NCI-H524 treated with DMSO at 0.1 percent for 48 hours (cell line): ENCODE data around the gene ITPKB.

Source experiments
- DNase-seq: peaks from one replicate; lab custom pipeline; 2025; lab: John Stamatoyannopoulos, UW

The ITPKB gene

DNA sequence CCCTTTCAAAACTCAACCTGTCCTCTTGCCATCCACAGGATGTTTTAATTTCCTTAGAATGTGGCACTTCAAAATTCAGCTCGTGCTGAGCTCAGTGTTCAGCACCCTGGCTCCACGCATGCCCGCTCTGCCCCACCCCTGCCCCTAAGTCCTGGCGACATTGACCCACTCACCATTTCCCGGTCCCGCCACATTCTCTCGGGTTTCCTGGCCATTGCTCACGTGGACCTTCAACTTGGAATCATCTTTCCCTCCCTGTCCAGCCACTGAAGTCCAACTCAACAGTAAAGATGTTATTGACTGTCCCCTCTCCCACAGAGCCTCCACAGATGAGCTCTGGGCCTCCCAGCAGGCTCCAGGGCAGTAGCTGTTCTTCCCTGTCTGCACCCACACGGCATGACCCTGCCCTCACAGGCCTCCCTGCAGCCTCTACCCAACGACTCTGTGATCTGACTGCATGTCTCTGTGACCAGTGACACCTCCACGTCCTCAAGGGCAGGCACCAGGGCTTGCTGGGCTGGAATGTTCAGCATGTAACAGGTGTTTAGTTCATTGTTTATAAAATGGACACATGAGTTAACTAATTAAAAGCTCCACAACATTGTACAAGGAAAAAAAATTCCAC, 53.8 kb downstream of the ITPKB start:
- DNase-seq, result no peak

DNA sequence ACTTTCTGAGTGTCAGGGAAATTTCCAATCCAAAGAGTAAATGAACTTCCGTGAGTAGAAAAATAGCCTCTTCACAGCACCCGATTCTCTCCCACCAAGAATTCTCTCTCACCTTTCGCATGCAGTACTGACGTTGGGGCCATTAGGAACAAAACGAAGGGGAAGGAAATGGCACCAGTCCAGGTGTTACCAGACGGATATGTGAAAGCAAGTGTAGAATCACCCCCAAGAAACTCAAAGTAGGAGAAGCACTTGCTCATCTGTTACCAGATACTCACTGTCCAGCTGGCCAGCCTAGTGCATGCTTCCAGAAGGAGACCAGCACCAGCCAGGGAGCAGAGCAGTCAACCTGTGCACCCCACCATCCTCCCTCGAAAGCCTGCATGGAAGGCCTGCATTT, 55.1 kb downstream of the ITPKB start:
- DNase-seq, result no peak

- no peak for DNase-seq
Observed at GRCh38 chr1:226682871-226683814, 55.9 kb downstream of the ITPKB start.

- no peak for DNase-seq
Observed at GRCh38 chr1:226681652-226682493, 57.2 kb downstream of the ITPKB start.

DNA sequence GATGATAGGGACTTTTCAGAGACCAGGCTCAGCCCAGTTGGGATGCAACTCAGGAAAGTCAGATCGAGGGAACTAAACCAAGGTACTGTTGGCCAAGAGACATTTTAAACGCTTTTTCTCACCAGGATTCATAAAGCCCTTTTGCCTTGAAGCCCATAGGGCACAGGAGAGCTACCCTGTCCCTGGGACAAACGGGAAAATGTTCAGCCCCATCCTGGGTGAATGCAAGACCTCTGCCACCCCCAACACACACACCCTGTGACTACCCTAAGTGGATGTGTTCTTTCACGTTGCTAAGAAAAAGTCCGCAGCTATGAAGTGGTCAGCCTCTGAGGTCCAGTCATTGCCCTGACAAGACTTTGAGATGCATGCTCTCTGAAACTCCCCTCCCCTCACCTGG, 58.4 kb downstream of the ITPKB start:
- no peak for DNase-seq

DNA sequence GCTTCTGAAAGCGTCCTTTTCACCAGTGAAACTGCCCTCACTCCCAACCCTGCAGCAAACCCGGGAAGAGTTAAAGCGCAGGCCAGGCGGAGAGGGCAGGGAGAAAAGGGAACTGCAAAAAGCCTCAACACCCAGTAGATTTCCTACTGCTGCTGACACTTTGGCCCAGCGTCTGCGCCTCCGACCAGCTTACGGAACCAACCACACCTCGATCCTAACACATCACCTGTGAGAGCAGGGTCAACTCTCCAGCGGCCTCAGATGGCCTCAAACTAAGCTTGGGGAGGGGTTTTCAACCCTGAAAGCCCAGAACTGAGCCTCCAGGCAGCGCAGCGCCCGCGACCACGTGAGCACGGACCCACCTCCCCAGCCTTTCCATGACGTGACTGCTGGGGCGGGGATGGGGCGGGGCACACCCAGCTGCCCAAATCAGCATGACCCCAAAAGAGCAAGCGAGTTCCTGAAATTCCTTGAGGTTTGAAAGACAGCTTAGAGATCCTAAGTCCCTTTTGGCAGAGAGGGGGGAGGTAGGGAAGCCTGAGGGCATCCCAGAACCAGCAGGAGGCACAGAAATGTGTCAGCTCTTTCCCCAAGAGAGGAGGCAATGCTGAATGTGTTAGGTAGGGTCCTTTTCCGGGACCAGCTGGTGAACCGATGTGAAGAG, 59.1 kb downstream of the ITPKB start:
- DNase-seq, result no peak

DNA sequence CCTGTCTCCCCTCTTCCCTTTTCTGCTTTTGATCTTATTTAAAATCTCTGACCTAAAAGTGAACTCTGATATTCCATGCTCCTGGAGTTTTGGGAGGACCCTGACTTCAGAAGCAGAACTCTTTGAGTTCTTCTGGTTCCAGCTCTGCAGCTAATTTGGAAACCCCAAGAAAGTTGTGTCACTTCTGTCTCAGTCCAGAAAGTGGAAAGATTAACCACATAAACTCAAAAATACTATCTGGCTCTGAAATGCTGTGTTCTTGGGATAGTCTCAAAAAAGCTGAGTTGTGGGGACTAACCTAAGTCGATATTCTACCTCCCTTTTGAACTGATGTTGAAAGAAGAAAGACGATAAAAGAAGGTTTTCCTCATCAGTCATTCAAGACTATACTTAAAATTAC, 59.8 kb downstream of the ITPKB start:
- no peak for DNase-seq

- no peak for DNase-seq
Observed at GRCh38 chr1:226678701-226679100, 60.4 kb downstream of the ITPKB start.

DNA sequence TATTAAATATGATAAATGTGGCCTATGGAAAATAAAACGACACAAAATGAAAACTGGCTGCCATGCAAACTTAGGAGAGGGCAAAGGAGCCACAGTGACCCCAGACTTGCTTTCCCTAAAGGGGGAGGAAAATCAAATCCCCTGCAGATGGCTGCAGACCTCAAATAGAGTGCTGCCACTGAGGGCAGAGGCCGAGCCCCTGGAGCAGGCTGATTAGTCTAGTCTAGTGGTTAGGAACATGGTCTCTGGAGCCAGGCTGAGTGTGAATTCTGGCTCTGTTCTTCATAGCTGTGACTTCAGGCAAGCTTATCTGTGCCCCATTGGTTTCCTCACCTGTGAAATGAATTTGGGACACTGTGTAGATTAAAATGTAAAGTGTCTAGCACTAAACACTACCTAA, 60.8 kb downstream of the ITPKB start:
- no peak for DNase-seq

DNA sequence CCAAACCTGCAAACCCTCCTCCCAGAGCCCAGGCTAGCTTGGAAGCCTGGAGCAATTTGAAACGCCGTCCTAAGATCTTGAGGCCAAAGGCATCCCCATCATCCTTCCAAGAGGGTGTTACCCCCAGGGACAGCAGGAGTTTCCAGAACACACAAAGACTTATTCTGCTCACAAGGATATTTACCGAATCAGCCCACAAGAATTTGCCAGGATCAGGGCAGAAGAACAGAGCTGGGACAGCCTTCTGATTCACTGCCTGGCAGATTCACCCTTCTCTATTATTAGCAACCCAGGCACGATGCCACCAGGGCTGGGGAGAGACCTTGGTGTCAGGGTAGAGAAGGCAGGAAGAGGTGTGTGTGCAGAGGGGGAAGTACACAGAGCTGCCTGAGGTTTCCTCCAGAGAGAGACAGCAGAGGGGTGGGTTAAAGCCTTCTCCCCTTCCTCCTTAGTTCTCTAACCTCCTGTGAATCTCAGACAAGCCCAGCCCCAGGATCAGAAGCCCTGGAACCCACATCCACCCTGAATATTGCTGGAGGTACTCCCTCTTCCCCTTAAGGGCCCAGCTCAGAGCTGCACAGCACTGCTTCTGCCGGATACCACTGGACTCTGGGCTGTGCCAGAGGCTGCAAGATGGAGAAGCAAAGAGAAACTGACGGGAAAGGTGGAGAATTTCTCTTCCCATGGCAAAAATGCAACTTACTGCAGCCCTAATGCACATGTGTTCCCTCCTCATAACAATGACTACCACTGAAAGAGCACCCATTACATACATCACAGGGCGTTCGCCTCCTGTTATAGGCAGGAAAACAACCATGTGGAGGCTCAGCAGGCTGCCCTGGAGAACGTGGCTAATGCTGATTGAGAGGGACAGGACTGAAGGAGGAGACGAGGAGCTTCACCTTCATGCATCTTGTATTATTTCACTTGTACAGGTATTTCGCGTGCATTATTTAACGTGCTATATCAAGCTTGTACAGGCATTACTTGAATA, 61.8 kb downstream of the ITPKB start:
- DNase-seq, result no peak

- DNase-seq, result no peak
Observed at GRCh38 chr1:226676381-226676780, 62.7 kb downstream of the ITPKB start.

DNA sequence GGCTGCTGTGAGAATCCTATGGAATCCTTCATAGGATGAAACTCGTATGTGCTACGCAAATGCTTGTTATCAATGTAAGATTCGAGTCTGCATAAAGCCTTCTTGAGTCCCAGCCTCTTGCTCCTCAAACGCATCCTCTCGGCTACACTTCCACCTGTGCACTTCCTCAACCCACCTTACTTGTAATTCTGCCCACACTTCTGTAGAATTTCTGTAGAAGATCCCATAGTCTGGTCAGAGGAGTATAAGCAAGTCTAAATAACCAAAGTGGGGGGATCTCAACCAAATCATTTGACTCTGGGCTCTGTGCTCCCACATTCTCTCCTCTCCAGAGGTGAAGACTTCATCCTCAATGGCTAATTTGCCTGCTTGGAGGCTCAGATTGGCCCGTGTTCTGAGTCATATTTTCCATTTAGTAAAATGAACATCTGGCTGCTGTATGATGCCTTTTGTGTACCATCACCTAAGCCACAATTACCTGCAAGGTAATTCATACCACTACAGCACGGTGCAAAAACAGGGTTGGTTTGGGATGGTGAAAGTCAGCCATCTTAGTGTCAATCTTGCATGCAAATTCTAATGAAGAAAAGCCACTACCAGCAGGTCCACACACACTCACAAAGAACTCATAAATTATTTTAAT, 63.2 kb downstream of the ITPKB start:
- DNase-seq, result no peak

- no peak for DNase-seq
Observed at GRCh38 chr1:226674892-226675714, 64.0 kb downstream of the ITPKB start.

- DNase-seq, result no peak
Observed at GRCh38 chr1:226672339-226672762, 66.7 kb downstream of the ITPKB start.

GRCh38 chr1:226671277-226671676, 67.8 kb downstream of the ITPKB start:
- DNase-seq, result no peak

DNA sequence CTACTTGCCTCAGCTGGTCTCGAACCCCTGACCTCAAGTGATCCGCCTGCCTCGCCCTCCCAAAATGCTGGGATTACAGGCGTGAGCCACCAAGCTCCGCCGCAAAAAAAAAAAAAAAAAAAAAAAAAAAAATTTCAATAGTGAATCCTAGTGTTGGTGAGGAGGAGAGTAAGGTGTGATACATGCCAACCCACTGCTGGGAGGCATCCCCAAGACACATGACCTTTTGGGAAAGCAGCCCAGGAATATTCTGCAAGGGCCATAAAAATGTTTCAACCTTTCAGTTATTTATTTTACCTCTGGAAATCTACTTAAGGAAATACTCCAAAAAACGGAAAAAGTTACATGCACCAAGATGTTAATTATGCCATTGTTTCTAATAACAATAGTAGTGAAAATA, 69.0 kb downstream of the ITPKB start:
- DNase-seq, result no peak

- DNase-seq, result no peak
Observed at GRCh38 chr1:226668173-226668560, 70.9 kb downstream of the ITPKB start.

DNA sequence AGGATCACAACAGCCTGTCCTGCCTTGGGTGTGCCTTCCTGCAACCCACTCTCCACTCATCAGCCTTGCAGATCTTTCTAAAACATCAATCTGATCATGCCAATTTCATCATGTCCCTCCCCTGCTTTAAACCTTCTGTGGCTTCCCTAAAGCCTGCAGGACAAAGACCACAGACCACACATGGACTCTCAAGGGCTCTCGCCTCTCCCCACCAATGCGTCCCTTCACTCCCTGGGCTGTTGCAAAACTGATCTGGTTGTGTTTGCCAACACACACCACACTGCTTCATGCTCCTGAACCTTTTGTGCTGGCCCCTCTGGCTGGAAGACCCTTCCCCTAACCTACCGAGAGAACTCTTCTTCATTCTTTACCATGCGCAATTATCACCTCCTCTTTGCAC, 72.4 kb downstream of the ITPKB start:
- no peak for DNase-seq

DNA sequence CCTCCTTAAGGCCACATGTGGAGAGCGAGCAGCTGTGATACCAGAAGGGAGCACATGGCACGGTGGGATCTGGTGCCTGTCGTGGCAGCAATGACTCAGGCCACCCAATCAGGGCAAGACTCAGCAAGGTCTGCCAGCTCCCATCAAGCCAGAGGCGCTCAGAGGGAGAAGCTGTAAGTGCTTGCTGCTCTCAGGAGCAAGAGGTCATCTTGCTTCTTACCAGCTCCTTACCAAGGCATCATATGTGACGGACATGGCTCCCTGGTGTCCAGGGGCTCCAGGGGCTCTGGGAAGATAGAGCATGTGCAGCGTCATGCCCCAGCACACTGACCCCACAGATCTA, 72.9 kb downstream of the ITPKB start:
- DNase-seq, result no peak
